Aorta (tissue), 5 donors: Measurements from ENCODE around the gene PLAAT5. TPM values are rescaled to one million over a fixed set of nuclear protein-coding genes. Genes with fewer than 3 reads are reported as not detected.

ENCODE experiments used
- ATAC-seq: fragments of 200-7000 bp; cut with Tn5 transposase; one replicate; pipeline ENCODE4 v1.9.1; 2022; ENCODE audit warnings: moderate library complexity; ENCODE audit not compliant: low FRiP score
- DNase-seq, 2 donors: peaks; one replicate each; pipeline ENCODE4 v3.0.0-alpha.2; 2020
- H3K27ac ChIP-seq, 2 donors: one replicate each; pipeline ENCODE4 v1.5.1; 2013; ENCODE audit warnings: low read length in 2 of 2, mild to moderate bottlenecking in 2 of 2, moderate library complexity in 2 of 2, control low read depth in 1 of 2, inconsistent platforms in 1 of 2, low read depth in 1 of 2
- H3K27me3 ChIP-seq, 2 donors: one replicate each; pipeline ENCODE4 v1.6.1; 2013; ENCODE audit warnings: control low read depth in 1 of 2, low read length in 1 of 2, mild to moderate bottlenecking in 1 of 2, moderate library complexity in 1 of 2; ENCODE audit not compliant: insufficient read depth in 2 of 2, control insufficient read depth in 1 of 2
- H3K36me3 ChIP-seq, 2 donors: one replicate each; pipeline ENCODE4 v1.6.1; 2013; ENCODE audit warnings: control low read depth in 1 of 2, low read length in 1 of 2, mild to moderate bottlenecking in 1 of 2; ENCODE audit not compliant: insufficient read depth in 2 of 2, control insufficient read depth in 1 of 2
- H3K4me1 ChIP-seq, 2 donors: one replicate each; pipeline ENCODE4 v1.6.1; 2013; ENCODE audit warnings: low read length in 2 of 2, control low read depth in 1 of 2, mild to moderate bottlenecking in 1 of 2, moderate library complexity in 1 of 2; ENCODE audit not compliant: insufficient read depth in 2 of 2, control insufficient read depth in 1 of 2
- H3K4me3 ChIP-seq, 2 donors: one replicate each; pipeline ENCODE4 v1.5.1; 2013; ENCODE audit warnings: low read length in 2 of 2, control low read depth in 1 of 2, mild to moderate bottlenecking in 1 of 2
- H3K9me3 ChIP-seq: one replicate; pipeline ENCODE4 v1.6.1; 2013; ENCODE audit warnings: mild to moderate bottlenecking, low read length; ENCODE audit not compliant: control insufficient read depth
- WGBS, 2 donors: extraction: QIAGEN DNeasy Blood & Tissue Kit; methylation state at CpG; one replicate each; pipeline ENCODE4 v1.1.7; 2013; 5-methylcytosine and 5-hydroxymethylcytosine counted together
- intact Hi-C, 2 donors: fragments of 100-400 bp; cut with DNase I; formaldehyde crosslinking; loops; one replicate each; pipeline versions ENCODE4 v1.14.2 to v1.15.0; 2022
- polyA plus RNA-seq, 2 donors: library from polyadenylated mRNA; stranded (reverse); fragments of 200-250 nt; gene quantifications; one replicate each; pipeline ENCODE4 v1.2.3, GENCODE V29; 2013
- total RNA-seq, 2 donors: library from RNA; stranded (reverse); fragmentation: NEBNext Ultra II Directional; extraction: Animal tissue kit (Norgen Biotek cat#: 25700); gene quantifications; one replicate each; pipeline ENCODE4 v1.2.1, GENCODE V29; 2021
- donor health status: healthy with polysubstance abuse.
- donor health status: Bipolar disorder and iron deficiency.
- donor health status: DM: no; HTN: no; CAD: no.
- donor health status: DM: no; HTN: no; CAD: no.
- donor health status: DM: yes; HTN: yes; CAD: no.

The PLAAT5 gene
- total and polyA plus RNA-seq, 4 donors = 0.38 to 1.6 (median 0.88) TPM; not detected in 1

DNA sequence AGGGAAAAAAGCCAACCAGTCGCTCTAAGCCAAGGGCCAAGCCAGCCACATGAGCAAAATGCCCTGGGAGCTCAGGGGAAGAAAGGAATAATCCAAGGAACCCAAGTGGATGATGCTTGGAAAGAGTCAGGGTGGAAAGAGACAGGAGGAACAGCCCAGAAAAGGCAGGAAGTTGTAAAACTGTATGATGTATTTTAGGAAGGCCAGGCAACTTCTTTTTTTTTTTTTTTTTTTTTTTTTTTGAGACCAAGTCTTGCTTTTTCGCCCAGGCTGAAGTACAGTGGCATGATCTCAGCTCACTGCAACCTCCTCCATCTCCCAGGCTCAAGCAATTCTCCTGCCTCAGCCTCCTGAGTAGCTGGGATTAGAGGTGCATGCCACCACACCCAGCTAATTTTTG, 16.5 kb upstream of the PLAAT5 start:
- no peak for DNase-seq
- no peak overlapping the region for H3K27ac ChIP-seq
- H3K4me3 ChIP-seq = no peak overlapping the region
- intact Hi-C loops = no loop called here
- no peaks in the 10 kb centered on the region for H3K36me3 ChIP-seq
- H3K9me3 ChIP-seq = no peaks in the 10 kb centered on the region
- H3K4me1 ChIP-seq = no peaks in the 10 kb centered on the region
- 68 to 86% methylated on average over 1 to 2 of the region's 2 CpGs for WGBS, 2 donors
- H3K27me3 ChIP-seq = no peaks in the 10 kb centered on the region
- ATAC-seq = no peak

- Histone ChIP-seq H3K27ac (no peak overlapping the region), H3K27me3 (no peaks in the 10 kb centered on the region), H3K4me3 (no peak overlapping the region), H3K9me3 (no peaks in the 10 kb centered on the region), H3K4me1 (no peaks in the 10 kb centered on the region), H3K36me3 (no peaks in the 10 kb centered on the region)
- ATAC-seq (no peak), DNase-seq (no peak)
- intact Hi-C loops = no loop called here
- 96 to 100% methylated on average over 2 of the region's 2 CpGs for WGBS, 2 donors
These were observed 15.9 kb upstream of the PLAAT5 start for GRCh38 chr11:63506876-63507275.

GRCh38 chr11:63505857-63506528, 15.0 kb upstream of the PLAAT5 start, which contains the start of gene LGALS12:
Gene LGALS12 (plus strand): TSS chr11:63506084. CDS start chr11:63506459, 375 bp downstream.
- 78 to 82% methylated on average over 15 of the region's 15 CpGs for WGBS, 2 donors
- Histone ChIP-seq H3K4me3 (no peak within 1 kb of the TSS), H3K36me3 (no peaks in the 10 kb centered on the region), H3K9me3 (no peaks in the 10 kb centered on the region), H3K27ac (no peak within 1 kb of the TSS), H3K27me3 (no peaks in the 10 kb centered on the region), H3K4me1 (no peaks in the 10 kb centered on the region)
- DNase-seq (no peak), ATAC-seq (no peak)
- intact Hi-C loops = no loop called here

- intact Hi-C loops = no loop called here
- WGBS, 2 donors = 62 to 65% methylated on average over 4 of the region's 4 CpGs
These were observed 14.1 kb upstream of the PLAAT5 start for GRCh38 chr11:63504933-63505586.

GRCh38 chr11:63504054-63504453, 13.1 kb upstream of the PLAAT5 start:
- Histone ChIP-seq H3K27ac (no peak overlapping the region), H3K4me1 (no peaks in the 10 kb centered on the region)
- intact Hi-C loops = no loop called here

More at GRCh38 chr11:63504933-63505586, 14.1 kb upstream of the PLAAT5 start:
- H3K27me3 ChIP-seq = no peaks in the 10 kb centered on the region
- no peaks in the 10 kb centered on the region for H3K9me3 ChIP-seq
- DNase-seq (no peak), ATAC-seq (peak; percentile 38)
- H3K4me3 ChIP-seq = no peak overlapping the region
- H3K27ac ChIP-seq = no peak overlapping the region
- H3K36me3 ChIP-seq = no peaks in the 10 kb centered on the region
- H3K4me1 ChIP-seq = no peaks in the 10 kb centered on the region

DNA sequence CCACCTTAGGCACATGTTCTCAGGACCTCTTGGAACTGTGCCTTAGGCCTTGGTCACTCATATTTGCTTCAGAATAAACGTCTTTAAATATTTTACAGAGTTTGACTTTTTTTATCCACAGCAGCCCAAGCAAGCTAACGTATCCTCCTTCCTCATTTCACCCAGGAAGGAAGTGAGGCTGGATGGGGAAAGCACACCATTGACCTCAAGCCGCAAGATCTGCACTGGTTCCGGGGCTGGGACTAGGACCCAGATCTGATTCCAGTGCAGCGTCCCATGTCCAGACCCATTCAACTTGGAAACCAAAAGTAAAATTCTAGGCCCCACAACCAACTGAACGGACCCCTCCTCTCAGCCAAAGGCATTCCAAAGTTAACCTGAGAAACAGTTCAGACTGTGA, 12.5 kb upstream of the PLAAT5 start:
- no peak for ATAC-seq
- intact Hi-C loops = no loop called here
- H3K4me1 ChIP-seq = no peaks in the 10 kb centered on the region

More at GRCh38 chr11:63504054-63504453, 13.1 kb upstream of the PLAAT5 start:
- H3K9me3 ChIP-seq = no peaks in the 10 kb centered on the region
- H3K27me3 ChIP-seq = no peaks in the 10 kb centered on the region
- DNase-seq (no peak), ATAC-seq (no peak)
- H3K36me3 ChIP-seq = no peaks in the 10 kb centered on the region
- no peak overlapping the region for H3K4me3 ChIP-seq
- WGBS, 2 donors = 93 to 100% methylated on average over 1 of the region's 1 CpG

GRCh38 chr11:63502252-63502820, 11.4 kb upstream of the PLAAT5 start:
- no peak for DNase-seq
- Histone ChIP-seq H3K36me3 (no peaks in the 10 kb centered on the region), H3K27ac (no peak overlapping the region), H3K4me3 (no peak overlapping the region), H3K9me3 (no peaks in the 10 kb centered on the region), H3K4me1 (no peaks in the 10 kb centered on the region), H3K27me3 (no peaks in the 10 kb centered on the region)
- intact Hi-C loops = no loop called here
- ATAC-seq = no peak
- 83 to 84% methylated on average over 2 of the region's 2 CpGs for WGBS, 2 donors

More for the DNA sequence above, 12.5 kb upstream of the PLAAT5 start:
- Histone ChIP-seq H3K36me3 (no peaks in the 10 kb centered on the region), H3K9me3 (no peaks in the 10 kb centered on the region), H3K27me3 (no peaks in the 10 kb centered on the region), H3K27ac (no peak overlapping the region), H3K4me3 (no peak overlapping the region)
- WGBS, 2 donors = 79 to 82% methylated on average over 6 of the region's 6 CpGs
- DNase-seq = no peak

- no peak overlapping the region for H3K27ac ChIP-seq
- no peaks in the 10 kb centered on the region for H3K36me3 ChIP-seq
- ATAC-seq (no peak), DNase-seq (no peak)
- 87 to 90% methylated on average over 1 of the region's 1 CpG for WGBS, 2 donors
- H3K4me3 ChIP-seq = no peak overlapping the region
- H3K27me3 ChIP-seq = no peaks in the 10 kb centered on the region
- H3K4me1 ChIP-seq = no peaks in the 10 kb centered on the region
- H3K9me3 ChIP-seq = no peaks in the 10 kb centered on the region
- intact Hi-C loops = no loop called here
These were observed 10.3 kb upstream of the PLAAT5 start for GRCh38 chr11:63501236-63501635.

- intact Hi-C loops = no loop called here
- no peak for ATAC-seq
These were observed 8.9 kb upstream of the PLAAT5 start for GRCh38 chr11:63499874-63500273.

More at GRCh38 chr11:63499874-63500273, 8.9 kb upstream of the PLAAT5 start:
- 83 to 91% methylated on average over 4 of the region's 4 CpGs for WGBS, 2 donors
- Histone ChIP-seq H3K9me3 (no peaks in the 10 kb centered on the region), H3K4me1 (no peaks in the 10 kb centered on the region), H3K27me3 (no peaks in the 10 kb centered on the region), H3K36me3 (no peaks in the 10 kb centered on the region), H3K27ac (no peak overlapping the region), H3K4me3 (no peak overlapping the region)
- DNase-seq = no peak
